Measurements from ENCODE around the gene HSD3B2.

The HSD3B2 gene

DNA sequence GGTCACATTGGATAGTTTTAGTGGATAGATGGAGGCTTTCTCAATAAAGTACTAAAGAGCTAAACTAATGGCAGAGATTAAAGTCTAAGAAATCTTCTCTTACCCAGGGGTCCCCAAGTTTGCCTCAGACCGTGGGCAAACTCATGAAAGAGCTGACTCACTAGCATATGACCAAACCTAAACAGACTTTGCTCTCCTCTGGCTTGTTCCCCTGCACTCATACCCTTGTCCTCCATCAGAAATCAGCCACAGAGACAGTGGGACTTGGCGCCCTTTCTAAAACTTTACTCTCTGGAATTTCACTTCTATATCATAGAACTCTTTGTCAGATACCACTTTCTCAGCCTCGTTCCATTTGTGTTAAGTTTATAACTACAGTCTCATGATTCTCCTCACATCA, 17.0 kb upstream of the HSD3B2 start:
- no peak for DNase-seq (ENCODE audit: low spot score)

DNA sequence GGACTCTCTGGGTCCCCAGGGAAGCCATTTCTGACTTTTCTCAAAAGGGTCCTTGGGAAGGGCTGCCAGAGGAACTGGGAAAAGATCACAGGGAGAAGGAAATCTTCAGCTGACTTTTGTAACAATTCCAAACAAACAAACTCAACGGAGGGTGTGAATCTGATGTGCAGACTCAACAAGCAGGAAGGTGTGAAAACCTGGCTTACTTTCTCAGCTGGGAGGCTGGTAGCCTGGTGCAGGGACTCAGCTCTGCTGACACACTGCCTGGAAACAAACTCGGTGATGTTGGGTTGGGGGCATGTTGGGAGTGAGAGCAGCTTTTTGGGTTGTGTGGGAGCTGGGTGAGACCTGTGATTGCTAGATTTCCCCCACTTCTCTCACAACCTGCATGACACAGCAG, 10.2 kb upstream of the HSD3B2 start:
- no peak for DNase-seq (ENCODE audit: low spot score)

DNA sequence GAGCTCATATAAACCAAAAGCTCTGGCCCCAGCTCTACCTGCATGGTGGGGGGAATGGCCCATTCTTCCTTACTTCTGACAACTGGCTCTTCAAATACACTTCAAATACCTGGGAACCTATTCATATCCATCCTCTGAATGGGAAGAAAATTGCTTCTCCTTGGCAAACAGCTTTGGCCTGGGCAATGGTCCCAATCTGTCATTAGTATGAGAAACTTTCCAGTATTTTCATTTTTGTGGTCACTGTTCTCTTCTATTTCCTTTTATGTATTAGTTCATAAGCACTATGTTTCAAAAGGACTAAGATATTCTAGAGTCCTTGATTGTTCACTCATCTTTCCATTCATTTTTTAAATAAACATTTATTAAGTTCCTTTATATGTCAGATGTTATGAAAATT, 5.2 kb upstream of the HSD3B2 start:
- DNase-seq (ENCODE audit: low spot score) = no peak

DNA sequence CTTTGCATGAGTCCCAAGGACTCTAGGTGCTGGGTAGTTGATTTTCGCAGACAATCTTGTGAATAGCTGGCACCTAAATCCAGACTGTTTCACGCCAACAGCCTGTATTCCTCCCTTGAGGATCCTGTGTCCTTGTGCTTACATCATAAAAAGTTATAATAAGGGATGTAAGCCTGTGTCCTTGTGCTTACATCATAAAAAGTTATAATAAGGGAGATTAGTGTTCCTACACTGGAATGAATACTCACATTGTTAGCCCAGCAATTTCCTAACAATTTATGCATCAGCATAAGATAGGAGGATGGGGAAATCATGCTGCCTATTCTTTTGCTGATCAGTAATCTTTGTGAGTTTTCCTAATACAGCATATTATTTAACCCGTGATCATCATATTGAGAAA, 4.0 kb upstream of the HSD3B2 start:
- DNase-seq (ENCODE audit: low spot score) = no peak

DNA sequence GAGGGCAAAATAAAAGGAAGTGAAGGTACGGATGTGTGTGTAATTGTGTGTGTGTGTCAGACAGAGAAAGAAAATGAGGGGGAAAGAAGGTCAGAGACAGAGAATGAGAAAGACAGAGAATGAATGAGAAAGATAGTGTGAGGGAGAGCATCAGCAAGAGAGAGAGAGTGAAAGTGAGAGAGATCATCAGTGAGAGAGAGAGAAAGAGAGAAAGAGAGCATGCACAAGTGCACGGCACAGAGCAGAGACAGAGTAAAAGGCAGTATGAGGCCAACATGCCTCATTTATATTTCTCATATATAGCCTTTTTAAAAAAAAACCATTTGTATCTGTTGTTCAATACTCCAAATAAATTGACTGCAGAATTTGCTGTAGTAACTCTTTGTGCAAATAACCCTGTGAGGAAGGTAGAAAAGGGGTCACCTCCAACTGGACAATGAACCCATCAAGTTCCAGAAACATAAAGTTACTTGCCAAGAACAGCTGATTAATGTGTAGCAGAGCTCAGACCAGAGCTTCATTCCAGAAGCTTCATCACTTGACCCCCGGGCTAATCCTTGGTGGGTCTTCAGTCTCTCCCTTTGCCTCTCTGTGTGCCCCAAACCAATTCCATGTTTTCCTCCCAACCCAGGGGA, 1.2 kb downstream of the HSD3B2 start:
- DNase-seq (ENCODE audit: low spot score) = no peak

DNA sequence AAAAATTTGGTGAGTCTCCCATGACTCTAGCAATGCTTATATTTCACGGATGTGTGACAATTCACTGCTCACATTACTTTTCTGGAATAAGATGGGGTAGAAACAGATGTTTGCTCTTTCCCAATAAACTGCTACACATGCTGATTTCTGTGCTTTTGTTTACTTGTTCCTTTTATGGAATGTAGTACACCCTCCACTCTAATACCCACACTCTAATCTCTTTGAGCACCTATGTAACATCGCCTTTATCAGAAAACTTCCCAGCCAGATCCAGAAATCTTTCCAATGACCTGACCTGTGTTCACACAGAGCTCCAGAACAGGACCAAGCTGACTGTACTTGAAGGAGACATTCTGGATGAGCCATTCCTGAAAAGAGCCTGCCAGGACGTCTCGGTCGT, 4.2 kb downstream of the HSD3B2 start:
- no peak for DNase-seq (ENCODE audit: low spot score)

DNA sequence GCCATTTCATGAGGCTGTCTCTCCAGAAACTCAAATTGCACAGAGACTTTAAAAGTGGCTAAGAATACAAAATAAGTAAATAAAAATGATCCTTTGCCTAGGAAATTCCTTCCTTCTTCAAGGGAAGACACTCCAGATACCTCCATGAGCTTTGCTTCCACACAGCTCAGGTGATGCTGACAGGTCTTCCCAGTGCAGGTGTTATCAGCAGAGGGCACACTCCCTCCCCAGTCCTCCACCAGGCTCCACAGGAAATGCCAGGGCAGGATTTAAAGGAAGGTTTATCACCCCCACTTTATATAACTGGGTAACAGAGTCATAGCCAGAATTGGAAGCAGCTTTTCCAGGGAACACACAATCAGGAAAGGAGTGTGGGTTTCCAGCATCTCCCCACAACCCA, 5.7 kb downstream of the HSD3B2 start:
- no peak for DNase-seq (ENCODE audit: low spot score)

DNA sequence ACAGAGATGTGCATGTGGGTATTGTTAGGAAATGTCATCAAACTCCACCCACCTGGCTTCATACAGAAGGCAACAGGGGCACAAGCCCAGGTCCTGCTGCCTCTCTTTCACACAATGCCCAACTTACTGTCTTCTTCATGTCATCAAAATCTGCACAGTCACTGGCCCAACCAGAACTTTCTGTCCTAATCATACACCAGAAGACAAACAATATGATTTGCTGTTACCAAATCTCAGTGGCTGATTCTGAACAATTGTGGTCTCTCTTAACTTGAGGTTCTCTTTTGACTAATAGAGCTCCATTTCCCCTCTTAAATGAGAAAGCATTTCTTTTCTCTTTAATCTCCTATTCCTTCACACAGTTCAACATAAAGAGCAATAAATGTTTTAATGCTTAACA, 7.7 kb downstream of the HSD3B2 start:
- DNase-seq (ENCODE audit: low spot score) = no peak

DNA sequence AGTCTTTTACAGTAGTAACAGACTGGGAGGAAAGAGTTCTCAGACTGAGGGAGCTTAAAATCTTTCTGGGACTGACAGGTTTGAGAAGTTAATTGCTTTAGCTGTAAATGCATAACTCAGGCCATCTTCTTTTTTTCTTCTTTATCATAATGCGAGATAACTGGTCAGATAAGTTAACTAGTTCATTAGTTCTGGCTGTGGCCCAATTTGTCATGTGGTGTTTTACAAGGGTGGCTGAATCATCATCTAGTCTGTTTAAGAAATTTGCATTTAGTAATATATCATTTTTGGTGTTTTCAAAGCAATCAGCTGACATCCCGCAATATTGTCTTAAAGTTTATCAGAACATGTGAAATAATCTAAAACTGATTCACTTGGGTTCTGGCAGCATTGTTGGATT, 14.0 kb downstream of the HSD3B2 start:
- DNase-seq (ENCODE audit: low spot score) = no peak

DNA sequence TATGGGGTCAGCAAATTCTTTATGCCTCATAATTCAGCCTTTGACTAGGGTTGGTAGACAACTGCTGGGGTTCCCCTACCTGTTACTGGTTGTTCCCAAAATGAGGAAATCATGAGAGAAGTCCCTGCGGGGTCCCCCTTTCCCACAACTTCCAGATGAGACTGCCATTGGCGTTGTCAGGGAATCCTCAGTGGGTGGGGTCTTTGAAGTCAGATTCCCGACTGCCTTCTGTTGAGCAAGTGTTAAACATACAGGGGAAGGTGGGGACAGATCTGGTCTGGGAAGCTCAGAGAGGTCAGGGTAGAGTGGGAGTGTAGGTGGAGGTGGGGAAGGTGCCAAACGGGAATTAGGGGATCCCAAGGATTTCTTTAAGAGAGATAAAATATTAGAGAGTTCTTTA, 14.7 kb downstream of the HSD3B2 start:
- DNase-seq (ENCODE audit: low spot score) = no peak

DNA sequence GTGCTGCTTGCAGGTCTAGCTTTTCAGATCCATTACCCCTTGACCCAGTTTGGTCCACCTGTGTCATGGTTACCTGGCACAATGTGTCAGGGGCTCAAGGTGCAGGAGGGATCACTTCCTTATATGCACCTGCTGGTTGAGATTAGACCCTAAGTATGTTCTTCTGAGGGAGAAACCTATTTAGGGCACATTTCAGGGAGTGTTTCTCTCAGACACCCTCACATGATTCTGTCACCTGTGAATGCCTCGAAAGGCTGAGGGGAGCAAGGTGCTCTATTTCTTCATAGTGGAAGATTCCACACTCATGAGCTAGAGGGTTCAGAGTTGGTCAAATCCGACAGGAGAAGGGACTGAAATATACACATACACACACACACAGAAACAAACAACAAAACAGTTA, 15.5 kb downstream of the HSD3B2 start:
- no peak for DNase-seq (ENCODE audit: low spot score)

DNA sequence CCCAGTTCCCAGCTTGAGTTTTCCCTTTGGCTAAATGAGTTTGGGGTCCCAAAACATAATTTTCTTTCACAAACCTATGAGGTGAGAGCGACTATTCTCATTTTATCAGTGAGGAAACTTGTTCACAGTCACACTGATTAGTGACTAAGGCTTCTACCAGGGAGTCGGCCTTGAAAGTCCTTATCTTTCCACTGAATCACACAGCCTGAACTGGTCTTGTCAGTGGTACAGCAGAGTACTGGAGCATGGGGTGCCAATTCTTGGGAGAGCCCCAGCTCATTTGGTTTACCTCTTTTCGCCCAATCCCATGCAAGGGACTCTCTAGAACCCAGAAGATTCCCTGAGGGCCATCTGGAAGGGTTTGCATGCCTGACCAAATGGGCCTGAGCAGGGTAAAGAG, 16.9 kb downstream of the HSD3B2 start:
- DNase-seq (ENCODE audit: low spot score) = no peak

DNA sequence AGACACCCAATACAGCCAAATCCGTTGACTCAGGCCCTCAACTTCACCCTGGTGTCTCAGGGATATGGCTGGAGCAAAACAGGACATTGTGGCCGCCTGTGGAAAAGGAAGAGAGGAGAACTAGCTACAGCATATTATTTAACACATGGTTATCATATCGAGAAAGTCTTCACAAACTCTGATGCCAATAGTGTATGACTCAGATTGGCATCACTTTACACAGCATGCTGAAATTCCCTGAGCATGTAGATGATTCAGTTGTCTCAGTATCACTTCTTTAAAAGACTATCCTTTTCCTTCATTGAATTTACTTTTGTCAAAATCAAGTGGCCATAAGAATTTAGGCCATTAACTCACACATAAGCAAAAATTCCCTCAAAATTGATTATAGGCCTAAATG, 20.1 kb downstream of the HSD3B2 start:
- DNase-seq (ENCODE audit: low spot score) = no peak

DNA sequence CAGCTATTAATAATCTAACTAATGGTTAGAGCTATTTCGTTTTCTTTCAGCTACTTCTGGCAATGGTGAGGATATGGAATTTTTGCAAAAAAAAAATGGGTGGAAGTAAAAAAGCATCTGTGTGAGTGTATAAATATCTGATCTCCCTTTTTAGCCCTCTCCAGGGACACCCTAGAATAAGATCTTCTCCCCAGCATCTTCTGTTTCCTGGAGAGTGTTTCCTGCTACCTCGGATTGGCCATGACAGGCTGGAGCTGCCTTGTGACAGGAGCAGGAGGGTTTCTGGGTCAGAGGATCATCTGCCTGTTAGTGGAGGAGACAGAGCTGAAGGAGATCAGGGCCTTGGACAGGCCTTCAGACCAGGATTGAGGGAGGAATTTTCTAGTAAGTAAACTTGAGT, 23.8 kb downstream of the HSD3B2 start:
- DNase-seq (ENCODE audit: low spot score) = no peak

DNA sequence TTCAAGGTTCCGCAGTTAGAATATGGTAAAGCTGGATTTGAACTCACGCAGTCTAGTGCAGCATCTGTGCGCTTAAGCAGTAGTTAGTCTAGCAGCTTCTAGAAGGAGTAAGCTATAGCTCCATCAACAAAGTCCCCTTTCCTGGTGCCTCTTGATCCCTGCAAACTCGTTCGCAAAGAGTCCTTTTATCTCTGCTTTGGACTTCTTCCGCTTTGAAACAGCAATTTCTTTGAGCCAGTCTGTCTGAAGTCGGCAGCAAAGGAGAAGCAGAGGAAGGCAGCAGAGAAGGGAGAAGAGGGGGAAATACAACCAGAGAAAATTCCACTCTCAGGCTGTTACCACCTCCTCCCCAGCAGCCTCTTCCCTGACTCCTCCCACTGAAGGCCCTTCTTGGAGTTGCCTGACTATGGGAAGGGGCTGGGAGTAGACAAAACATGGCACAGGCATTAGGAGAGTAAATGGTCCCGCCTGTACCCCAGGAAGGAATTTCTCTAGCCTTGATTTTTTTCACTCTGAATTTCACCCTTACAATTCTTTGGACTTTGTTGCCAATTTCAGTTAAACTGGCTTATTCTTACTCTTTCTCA, 25.9 kb downstream of the HSD3B2 start:
- no peak for DNase-seq (ENCODE audit: low spot score)

DNA sequence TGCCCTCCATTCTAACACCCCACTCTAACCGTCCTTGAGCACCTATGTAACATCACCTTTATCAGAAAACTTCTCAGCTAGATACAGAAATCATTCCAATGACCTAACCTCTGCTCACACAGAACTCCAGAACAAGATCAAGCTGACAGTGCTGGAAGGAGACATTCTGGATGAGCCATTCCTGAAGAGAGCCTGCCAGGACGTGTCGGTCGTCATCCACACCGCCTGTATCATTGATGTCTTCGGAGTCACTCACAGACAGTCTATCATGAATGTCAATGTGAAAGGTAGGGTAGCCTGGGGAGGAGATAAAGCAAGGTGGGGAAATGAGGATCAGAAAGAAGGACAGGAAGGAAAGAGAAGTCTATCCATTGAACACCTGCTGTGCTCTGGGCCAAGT, 27.8 kb downstream of the HSD3B2 start:
- no peak for DNase-seq (ENCODE audit: low spot score)

DNA sequence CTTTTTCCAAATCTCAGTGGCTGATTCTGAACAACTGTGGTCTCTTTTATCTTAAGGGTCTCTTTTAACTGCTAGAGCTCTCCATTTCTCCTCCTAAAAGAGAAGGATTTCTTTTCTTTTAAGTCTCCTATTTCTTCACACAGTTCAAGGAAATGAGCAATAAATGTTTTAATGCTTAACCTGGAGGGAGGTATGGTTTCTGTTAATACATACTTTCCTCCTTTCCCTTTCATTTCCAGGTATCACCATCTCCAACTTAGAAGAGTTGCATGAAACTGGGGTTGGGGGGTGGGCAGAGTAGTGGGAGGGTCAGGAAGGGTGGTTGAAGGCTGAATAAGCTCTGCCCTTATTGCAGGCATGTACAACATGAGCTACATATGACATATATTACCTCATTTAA, 31.4 kb downstream of the HSD3B2 start:
- DNase-seq (ENCODE audit: low spot score) = no peak

DNA sequence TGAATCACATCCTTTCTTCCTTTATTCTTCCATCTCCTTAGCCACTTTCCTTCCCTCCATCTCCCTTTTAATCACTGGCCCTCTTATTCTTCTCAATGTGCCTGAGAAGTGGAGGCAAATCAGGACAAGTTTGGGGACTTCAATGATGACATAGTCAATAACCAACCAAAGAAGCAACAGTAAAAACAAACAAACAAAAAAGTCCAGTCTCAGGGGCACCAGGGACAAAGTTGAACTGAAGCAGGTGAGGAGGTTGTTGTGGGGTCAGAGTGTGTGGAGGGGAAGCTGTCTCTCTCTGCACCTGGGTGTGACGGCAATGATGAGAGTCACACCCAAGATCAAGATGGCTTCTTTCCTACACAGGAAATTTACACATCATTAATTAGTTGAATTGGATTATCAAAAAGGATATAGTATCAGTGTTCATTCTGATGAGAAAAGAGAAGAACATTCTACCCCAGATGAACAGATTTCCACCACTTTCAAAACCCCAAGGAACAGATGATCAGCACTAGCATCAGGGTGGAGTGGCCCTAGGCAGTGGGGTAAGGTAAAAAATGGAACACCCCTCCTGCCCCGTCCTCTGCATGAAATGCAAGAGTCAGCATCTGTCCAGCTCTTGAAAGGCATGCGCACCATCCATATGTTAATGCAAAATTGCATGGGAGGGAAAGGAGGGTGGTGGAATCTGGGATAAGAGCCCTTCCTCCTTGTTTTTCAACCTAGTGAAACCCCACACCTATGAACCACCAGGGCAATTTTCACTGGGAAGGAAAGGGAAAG, 32.6 kb downstream of the HSD3B2 start:
- DNase-seq (ENCODE audit: low spot score) = no peak

DNA sequence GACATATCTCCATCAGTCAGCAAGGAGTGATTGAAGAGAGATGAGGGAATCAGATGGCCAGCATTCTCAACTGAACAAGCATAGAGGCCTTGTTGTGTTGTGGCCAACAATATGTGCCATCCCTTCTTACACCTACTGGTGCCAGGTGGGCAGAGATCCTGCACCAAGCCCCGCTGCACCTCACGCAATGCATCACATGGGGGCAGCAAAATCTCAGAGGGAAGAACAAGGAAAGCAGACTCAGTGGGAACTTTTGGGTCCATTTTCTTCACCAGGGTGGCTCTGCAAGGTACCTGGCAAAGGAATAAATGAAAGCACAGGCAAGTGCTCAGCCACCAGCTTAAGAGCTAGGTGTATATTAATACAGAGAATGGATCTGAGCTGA, 33.2 kb downstream of the HSD3B2 start:
- DNase-seq (ENCODE audit: low spot score) = no peak

DNA sequence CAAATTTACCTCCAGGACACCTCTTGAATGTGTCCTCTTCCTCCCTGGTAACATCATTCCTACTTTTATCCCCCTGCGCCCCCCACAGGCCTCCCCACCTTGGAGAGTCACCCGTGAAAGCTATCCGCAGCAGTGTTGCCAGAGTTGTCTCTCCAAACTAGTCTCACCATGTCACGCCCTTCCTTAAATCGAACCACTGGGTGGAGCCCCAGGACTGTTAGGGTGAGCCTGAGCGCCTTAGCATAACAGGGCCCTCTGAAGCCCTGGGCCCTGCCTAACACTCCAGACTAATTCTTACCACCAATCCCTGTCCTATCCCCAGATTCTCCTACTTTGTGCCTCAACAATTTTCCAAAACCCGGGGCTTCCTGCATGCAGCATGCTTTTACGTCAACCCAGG, 35.0 kb downstream of the HSD3B2 start:
- DNase-seq (ENCODE audit: low spot score) = no peak

DNA sequence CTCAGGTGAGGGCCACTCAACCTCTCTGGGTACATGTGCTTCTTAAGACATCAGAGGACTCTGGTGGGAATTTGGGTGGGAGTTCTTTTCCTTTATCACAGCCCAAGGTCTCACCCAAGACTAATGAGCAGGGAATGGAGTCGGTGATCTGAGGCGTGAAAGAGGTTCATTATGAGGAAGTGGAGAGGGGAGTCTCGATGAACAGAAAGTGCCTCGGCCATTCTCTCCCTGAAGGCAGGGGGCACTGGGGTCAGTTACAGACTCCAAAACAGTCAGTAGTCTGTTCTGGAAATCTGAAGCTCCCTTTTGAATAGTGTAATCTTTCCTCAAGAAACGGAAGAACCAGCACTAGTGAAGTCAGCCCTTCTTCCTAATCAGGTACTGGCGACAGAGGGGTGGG, 36.2 kb downstream of the HSD3B2 start:
- DNase-seq (ENCODE audit: low spot score) = no peak

DNA sequence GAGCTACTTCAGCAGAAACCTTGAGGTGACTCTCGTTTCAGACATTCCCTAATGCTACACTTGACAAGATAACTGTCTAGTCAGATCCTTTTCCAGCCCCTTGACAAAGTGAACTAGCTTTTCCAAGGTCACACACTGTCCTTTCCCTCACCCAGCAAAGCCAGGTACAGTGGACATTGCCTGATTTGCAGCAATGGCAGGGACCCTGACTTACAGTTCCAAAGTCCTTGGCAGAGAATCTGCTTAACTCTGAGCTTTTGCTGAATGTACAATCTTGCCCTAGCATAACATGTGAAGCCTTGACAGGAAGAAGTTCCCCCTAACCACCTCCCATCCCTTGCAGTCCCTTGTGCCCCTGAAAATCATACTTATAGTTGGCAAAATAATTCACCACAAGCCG, 37.1 kb downstream of the HSD3B2 start:
- DNase-seq (ENCODE audit: low spot score) = no peak

DNA sequence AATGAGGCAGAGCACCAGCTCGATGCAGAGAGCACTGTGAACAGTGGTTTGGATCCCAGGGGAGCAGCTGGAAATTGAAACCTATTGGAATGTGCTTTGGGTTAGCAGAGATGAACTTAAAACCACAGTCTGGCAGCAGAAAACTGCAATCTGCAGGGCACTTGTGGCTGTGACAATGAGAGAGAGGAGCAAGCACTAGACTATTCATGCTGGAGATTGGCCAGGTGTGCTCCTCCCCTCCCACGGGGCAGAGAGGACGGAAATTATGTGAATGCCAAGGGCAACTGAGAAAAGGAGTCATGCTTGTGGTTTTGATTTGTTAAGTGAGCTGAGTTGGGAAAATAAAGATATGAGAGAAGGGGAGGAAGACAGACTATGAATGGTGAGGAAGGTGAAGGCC, 38.1 kb downstream of the HSD3B2 start:
- no peak for DNase-seq (ENCODE audit: low spot score)

DNA sequence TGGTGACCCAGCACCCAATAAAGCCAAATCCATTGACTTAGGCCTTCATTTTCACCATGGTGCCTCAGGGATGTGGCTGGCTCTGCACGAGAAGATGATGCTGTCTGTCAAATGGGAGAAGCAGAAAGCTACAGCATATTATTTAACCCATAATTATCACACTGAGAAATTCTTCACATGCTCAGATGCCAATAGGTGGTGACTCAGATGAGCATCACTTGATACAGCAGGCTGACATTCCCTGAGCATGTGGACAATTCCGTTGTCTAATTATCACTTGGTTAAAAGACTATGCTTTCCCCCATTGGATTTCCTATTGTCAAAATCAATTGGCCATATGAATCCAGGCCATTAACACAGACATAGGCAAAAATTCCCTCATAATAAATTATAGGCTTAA, 48.0 kb downstream of the HSD3B2 start:
- no peak for DNase-seq (ENCODE audit: low spot score)

All from germinal center (tissue), 1 donor.